HepG2 (cell line): ENCODE results near the gene SYT9. TPM values are rescaled to one million over a fixed set of nuclear protein-coding genes. Genes with fewer than 3 reads are reported as not detected.
A peak's percentile ranks its signal among the peaks of the same experiment; 100 is the strongest.

Source experiments
- ATAC-seq: fragments of 200-7000 bp; cut with Tn5 transposase; 3 replicates; pipeline ENCODE4 v1.9.1; 2020; ENCODE audit warnings: mild to moderate bottlenecking, moderate library complexity
- BruUV-seq: library from RNA; stranded (reverse); fragments of 400-500 nt; replicated peaks from 2 replicates; lab custom pipeline; 2021; lab: Mats Ljungman, UMichigan
- CTCF ChIA-PET: fragments of 300-600 bp; formaldehyde crosslinking; extraction: SDS; loops from one replicate; lab custom pipeline; 2021; ENCODE audit warnings: low total read pairs, inconsistent platforms, low intra/inter-chr PET ratio; lab: Yijun Ruan, JAX
- POLR2A ChIA-PET: fragments of 350-600 bp; sonication (Branson Sonifier 250); formaldehyde crosslinking; loops from one replicate; lab custom pipeline; 2020; ENCODE audit warnings: antibody characterized with exemption, inconsistent platforms; lab: Yijun Ruan, JAX
- DNase-seq: peaks from one replicate; pipeline ENCODE4 v3.0.0-alpha.2; 2015; ENCODE audit warnings: low spot score
- FAIRE-seq: peaks from 3 replicates; lab custom pipeline; 2011; peaks lifted over from hg19 to GRCh38; lab: Jason Lieb, UNC
- H2AFZ ChIP-seq: one replicate; pipeline ENCODE4 v1.6.1; 2011; ENCODE audit warnings: low read length, inconsistent platforms
- H3K27ac ChIP-seq: fragments of 300-600 bp; 3 replicates; pipeline ENCODE4 v1.8.0; 2011; ENCODE audit warnings: mixed run types, mild to moderate bottlenecking, mixed read lengths, low read length, inconsistent platforms; ENCODE audit not compliant: insufficient read depth; ENCODE audit errors: extremely low read length
- H3K27me3 ChIP-seq, 2 experiments: fragments of 200-600 bp in 1 of 2; 2 replicates in 1 of 2; 3 replicates in 1 of 2; pipeline versions ENCODE4 v1.6.0 to v1.8.0; 2011; ENCODE audit warnings: low read length in 2 of 2, mild to moderate bottlenecking in 2 of 2, moderate library complexity in 2 of 2, inconsistent platforms in 1 of 2; ENCODE audit not compliant: insufficient read depth in 2 of 2, control insufficient read depth in 1 of 2
- H3K36me3 ChIP-seq, 2 experiments: fragments of 200-600 bp in 1 of 2; replicated peaks in 1 of 2; 2 replicates in 1 of 2; 3 replicates in 1 of 2; pipeline versions ENCODE4 v1.5.1 to v1.8.0; 2011; ENCODE audit warnings: low read length in 2 of 2, inconsistent platforms in 1 of 2; ENCODE audit not compliant: insufficient read depth in 2 of 2, control insufficient read depth in 1 of 2
- H3K4me1 ChIP-seq: 2 replicates; pipeline ENCODE4 v1.5.1; 2012; ENCODE audit warnings: low read length, inconsistent platforms; ENCODE audit not compliant: insufficient read depth
- H3K4me2 ChIP-seq: 2 replicates; pipeline ENCODE4 v1.6.0; 2011; ENCODE audit warnings: low read depth, low read length, inconsistent platforms
- H3K4me3 ChIP-seq, 3 experiments: fragments of 200-600 bp in 1 of 3; sonication (generic), shearing (Covaris generic) in 1 of 3; replicated peaks in 1 of 3; 2 replicates each; pipeline ENCODE4 v1.5.1; 2011 to 2016; ENCODE audit warnings: low read length in 3 of 3, inconsistent platforms in 2 of 3, low read depth in 2 of 3, mild to moderate bottlenecking in 2 of 3, control low read depth in 1 of 3, mixed read lengths in 1 of 3; ENCODE audit not compliant: insufficient read depth in 1 of 3
- H3K79me2 ChIP-seq: one replicate; pipeline ENCODE4 v1.6.1; 2011; ENCODE audit warnings: low read length, inconsistent platforms; ENCODE audit not compliant: insufficient read depth
- H3K9ac ChIP-seq: 2 replicates; pipeline ENCODE4 v1.6.0; 2011; ENCODE audit warnings: mild to moderate bottlenecking, low read depth, low read length, inconsistent platforms; ENCODE audit not compliant: insufficient read depth
- H3K9me3 ChIP-seq: 2 replicates; pipeline ENCODE4 v1.5.1; 2012; ENCODE audit warnings: mild to moderate bottlenecking, low read length
- H4K20me1 ChIP-seq: 2 replicates; pipeline ENCODE4 v1.6.0; 2011; ENCODE audit warnings: inconsistent platforms, mild to moderate bottlenecking, low read length, moderate library complexity; ENCODE audit not compliant: insufficient read depth
- BORCS8-MEF2B ChIP-seq: sonication (generic); formaldehyde crosslinking; IDR thresholded peaks from 2 replicates; pipeline ENCODE4 v1.8.0; 2022; ENCODE audit warnings: mild to moderate bottlenecking, missing genetic modification reagents
- MAFF ChIP-seq: IDR thresholded peaks from 2 replicates; pipeline ENCODE4 v1.6.1; 2011; ENCODE audit warnings: low read depth, low read length, improper control_type of control experiment
- PCBP1 ChIP-seq: fragments of 200-400 bp; formaldehyde crosslinking; IDR thresholded peaks from 2 replicates; pipeline ENCODE4 v1.6.1; 2017; ENCODE audit warnings: mild to moderate bottlenecking, low read depth, low read length, borderline replicate concordance
- SIX4 ChIP-seq: sonication (generic); formaldehyde crosslinking; IDR thresholded peaks from 2 replicates; pipeline ENCODE4 v1.4.0; 2020; ENCODE audit warnings: missing genetic modification reagents
- SRSF9 ChIP-seq: fragments of 200-400 bp; formaldehyde crosslinking; IDR thresholded peaks from 2 replicates; pipeline ENCODE4 v1.6.1; 2018; ENCODE audit warnings: borderline replicate concordance, mild to moderate bottlenecking, low read depth, low read length; ENCODE audit not compliant: insufficient read depth, poor library complexity, severe bottlenecking
- ZNF10 ChIP-seq: sonication (generic); formaldehyde crosslinking; IDR thresholded peaks from 2 replicates; pipeline ENCODE4 v1.4.0; 2020; ENCODE audit warnings: mild to moderate bottlenecking, low read depth, missing genetic modification reagents, borderline replicate concordance
- WGBS: methylation state at CpG from one replicate; pipeline ENCODE4 v1.1.6; 2017; ENCODE audit warnings: low lambda C conversion rate; 5-methylcytosine and 5-hydroxymethylcytosine counted together
- in situ Hi-C: cut with HindIII; loops from 2 replicates; pipeline ENCODE4 v1.10.0; 2017; ENCODE audit warnings: low pct_unique_long_range_greater_than_20kb; ENCODE audit not compliant: extremely low pct_ligation_motif_present
- intact Hi-C: fragments of 100-400 bp; cut with micrococcal nuclease; formaldehyde crosslinking; loops from one replicate; pipeline ENCODE4 v1.10.0; 2022; ENCODE audit not compliant: unreplicated experiment
- polyA plus RNA-seq, 8 experiments: library from polyadenylated mRNA; depleted of rRNA in 3 of 8; stranded (reverse) in 7 of 8; unstranded in 1 of 8; fragments of >200 nt; fragmentation: Illumina TruSeq in 4 of 8; extraction: Trizol in 4 of 8; gene quantifications; 2 replicates each; pipeline versions ENCODE4 v1.2.1 to v1.2.3, GENCODE V29; 2011 to 2016; ENCODE audit warnings: low read depth in 4 of 8, missing spikeins in 1 of 8, mixed read lengths in 1 of 8; ENCODE audit not compliant: insufficient read depth in 1 of 8
- total RNA-seq, 5 experiments: library from RNA; depleted of rRNA; stranded (reverse); fragments of >200 nt; fragmentation: Illumina TruSeq; extraction: Trizol; gene quantifications; 2 replicates each; pipeline ENCODE4 v1.2.3, GENCODE V29; 2016; ENCODE audit warnings: low read depth in 1 of 5
- TF ChIP-seq, protein P1 (sequence below): sonication (generic); formaldehyde crosslinking; IDR thresholded peaks from 2 replicates; pipeline ENCODE4 v1.4.0; 2020; ENCODE audit warnings: missing genetic modification reagents, mild to moderate bottlenecking, borderline replicate concordance
- TF ChIP-seq, protein P2 (sequence below): sonication (generic); formaldehyde crosslinking; IDR thresholded peaks from 2 replicates; pipeline ENCODE4 v1.9.0; 2021; ENCODE audit warnings: missing genetic modification reagents, mild to moderate bottlenecking, borderline replicate concordance
- TF ChIP-seq, protein P3 (sequence below): IDR thresholded peaks from 2 replicates; pipeline ENCODE4 v1.6.1; 2016; ENCODE audit warnings: missing compliant biosample characterization, missing genetic modification reagents, borderline replicate concordance
- TF ChIP-seq, protein P4 (sequence below): sonication (generic); formaldehyde crosslinking; IDR thresholded peaks from 2 replicates; pipeline ENCODE4 v1.9.0; 2021; ENCODE audit warnings: missing genetic modification reagents, borderline replicate concordance

SYT9 gene
- total and polyA plus RNA-seq, 2 of the 13 experiments (the other 11 are each of a cell fraction or from before 2014, with no cell fraction given) = not detected

DNA sequence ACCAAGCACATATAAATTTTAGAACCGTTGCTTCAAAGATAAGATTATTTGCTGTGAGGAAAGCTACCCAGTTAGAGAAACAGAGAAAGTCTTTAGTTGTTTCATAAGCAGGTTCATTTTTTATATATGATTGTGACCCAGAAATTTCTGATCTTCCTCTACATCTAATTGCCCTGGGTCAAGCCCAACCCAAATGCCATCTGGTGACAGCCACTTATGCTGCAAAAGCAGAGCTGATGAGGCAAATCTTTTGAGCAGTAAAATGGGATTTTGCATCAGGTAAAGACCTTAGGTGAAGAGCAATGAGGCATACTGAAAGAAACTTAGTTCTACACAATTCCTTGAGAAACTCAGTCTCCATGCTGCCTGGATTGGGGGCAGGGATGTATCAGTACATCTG is 28.0 kb downstream of the SYT9 start:
- POLR2A ChIA-PET = no interaction called here
- intact Hi-C loops = loop anchor here (2.0 kb wide), 1 partner anchor 181 kb away; no protein-coding TSS in a partner anchor

DNA sequence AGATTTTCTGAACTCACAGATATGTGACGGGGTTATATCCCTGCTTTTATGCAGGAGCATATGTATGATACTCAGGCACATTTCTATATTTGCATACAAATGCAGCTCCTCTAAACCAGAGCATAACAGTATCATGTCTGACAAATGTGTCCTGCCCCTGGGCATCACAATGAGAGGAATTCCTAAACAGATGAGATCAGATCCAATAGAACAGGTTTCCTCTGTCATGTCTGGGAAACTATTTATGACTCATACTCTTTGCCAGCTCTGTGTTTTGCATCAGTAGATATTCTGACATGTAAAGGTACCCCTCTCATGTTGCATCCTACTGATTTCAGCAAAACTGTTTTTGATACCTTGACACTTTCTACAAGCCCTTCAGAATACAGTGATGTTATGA is 29.4 kb downstream of the SYT9 start:
- no TSS peak for BruUV-seq
- in situ Hi-C loops = no loop called here
- no peak overlapping the region for H2AFZ ChIP-seq
- H3K9ac ChIP-seq = no peak overlapping the region
- ChIA-PET POLR2A (no interaction called here), CTCF (no interaction called here)
- ATAC-seq (no peak), FAIRE-seq (no peak), DNase-seq (peak; percentile 4)
- H3K4me3 ChIP-seq = no peak overlapping the region
- no peaks in the 10 kb centered on the region for H3K36me3 ChIP-seq
- H3K4me2 ChIP-seq = no peak overlapping the region
- H3K79me2 ChIP-seq = no peaks in the 10 kb centered on the region
- H3K27me3 ChIP-seq = no peaks in the 10 kb centered on the region
- H3K4me1 ChIP-seq = no peaks in the 10 kb centered on the region
- no peaks in the 10 kb centered on the region for H4K20me1 ChIP-seq
- peaks cover 9% of the 10 kb centered on the region for H3K9me3 ChIP-seq
- 0% methylated on average over 1 of the region's 1 CpG for WGBS
- no peak overlapping the region for H3K27ac ChIP-seq
- intact Hi-C loops = no loop called here
- TF ChIP-seq, protein P1, sequence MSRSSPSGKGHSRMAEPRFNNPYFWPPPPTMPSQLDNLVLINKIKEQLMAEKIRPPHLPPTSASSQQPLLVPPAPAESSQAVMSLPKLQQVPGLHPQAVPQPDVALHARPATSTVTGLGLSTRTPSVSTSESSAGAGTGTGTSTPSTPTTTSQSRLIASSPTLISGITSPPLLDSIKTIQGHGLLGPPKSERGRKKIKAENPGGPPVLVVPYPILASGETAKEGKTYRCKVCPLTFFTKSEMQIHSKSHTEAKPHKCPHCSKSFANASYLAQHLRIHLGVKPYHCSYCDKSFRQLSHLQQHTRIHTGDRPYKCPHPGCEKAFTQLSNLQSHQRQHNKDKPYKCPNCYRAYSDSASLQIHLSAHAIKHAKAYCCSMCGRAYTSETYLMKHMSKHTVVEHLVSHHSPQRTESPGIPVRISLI (CRISPR knock-in tag) = no peak
- TF ChIP-seq SIX4 (CRISPR knock-in tag) (no peak), BORCS8-MEF2B (CRISPR knock-in tag) (no peak), PCBP1 (no peak), ZNF10 (CRISPR knock-in tag) (no peak), MAFF (no peak)
- TF ChIP-seq, protein P2, sequence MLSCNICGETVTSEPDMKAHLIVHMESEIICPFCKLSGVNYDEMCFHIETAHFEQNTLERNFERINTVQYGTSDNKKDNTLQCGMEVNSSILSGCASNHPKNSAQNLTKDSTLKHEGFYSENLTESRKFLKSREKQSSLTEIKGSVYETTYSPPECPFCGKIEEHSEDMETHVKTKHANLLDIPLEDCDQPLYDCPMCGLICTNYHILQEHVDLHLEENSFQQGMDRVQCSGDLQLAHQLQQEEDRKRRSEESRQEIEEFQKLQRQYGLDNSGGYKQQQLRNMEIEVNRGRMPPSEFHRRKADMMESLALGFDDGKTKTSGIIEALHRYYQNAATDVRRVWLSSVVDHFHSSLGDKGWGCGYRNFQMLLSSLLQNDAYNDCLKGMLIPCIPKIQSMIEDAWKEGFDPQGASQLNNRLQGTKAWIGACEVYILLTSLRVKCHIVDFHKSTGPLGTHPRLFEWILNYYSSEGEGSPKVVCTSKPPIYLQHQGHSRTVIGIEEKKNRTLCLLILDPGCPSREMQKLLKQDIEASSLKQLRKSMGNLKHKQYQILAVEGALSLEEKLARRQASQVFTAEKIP (CRISPR knock-in tag) = no peak
- TF ChIP-seq, protein P3, sequence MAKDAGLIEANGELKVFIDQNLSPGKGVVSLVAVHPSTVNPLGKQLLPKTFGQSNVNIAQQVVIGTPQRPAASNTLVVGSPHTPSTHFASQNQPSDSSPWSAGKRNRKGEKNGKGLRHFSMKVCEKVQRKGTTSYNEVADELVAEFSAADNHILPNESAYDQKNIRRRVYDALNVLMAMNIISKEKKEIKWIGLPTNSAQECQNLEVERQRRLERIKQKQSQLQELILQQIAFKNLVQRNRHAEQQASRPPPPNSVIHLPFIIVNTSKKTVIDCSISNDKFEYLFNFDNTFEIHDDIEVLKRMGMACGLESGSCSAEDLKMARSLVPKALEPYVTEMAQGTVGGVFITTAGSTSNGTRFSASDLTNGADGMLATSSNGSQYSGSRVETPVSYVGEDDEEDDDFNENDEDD (CRISPR knock-in tag) = no peak

More for the DNA sequence above, 28.0 kb downstream of the SYT9 start:
- Histone ChIP-seq H3K79me2 (no peaks in the 10 kb centered on the region), H3K36me3 (no peaks in the 10 kb centered on the region), H3K4me3 (no peak overlapping the region), H3K9me3 (no peaks in the 10 kb centered on the region), H3K27me3 (no peaks in the 10 kb centered on the region), H4K20me1 (no peaks in the 10 kb centered on the region)
- WGBS = 0% methylated on average over 1 of the region's 1 CpG
- TF ChIP-seq, protein P4, sequence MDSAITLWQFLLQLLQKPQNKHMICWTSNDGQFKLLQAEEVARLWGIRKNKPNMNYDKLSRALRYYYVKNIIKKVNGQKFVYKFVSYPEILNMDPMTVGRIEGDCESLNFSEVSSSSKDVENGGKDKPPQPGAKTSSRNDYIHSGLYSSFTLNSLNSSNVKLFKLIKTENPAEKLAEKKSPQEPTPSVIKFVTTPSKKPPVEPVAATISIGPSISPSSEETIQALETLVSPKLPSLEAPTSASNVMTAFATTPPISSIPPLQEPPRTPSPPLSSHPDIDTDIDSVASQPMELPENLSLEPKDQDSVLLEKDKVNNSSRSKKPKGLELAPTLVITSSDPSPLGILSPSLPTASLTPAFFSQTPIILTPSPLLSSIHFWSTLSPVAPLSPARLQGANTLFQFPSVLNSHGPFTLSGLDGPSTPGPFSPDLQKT (CRISPR knock-in tag) = no peak
- no peak for TF ChIP-seq SRSF9
- TF ChIP-seq, all 625 proteins: peak for 0
- CTCF ChIA-PET = no interaction called here
- Histone ChIP-seq H2AFZ (no peak overlapping the region), H3K27ac (no peak overlapping the region), H3K9ac (no peak overlapping the region), H3K4me2 (no peak overlapping the region), H3K4me1 (no peaks in the 10 kb centered on the region)
- in situ Hi-C loops = no loop called here
- no TSS peak for BruUV-seq
- ATAC-seq (no peak), DNase-seq (no peak), FAIRE-seq (no peak)
